Liver (tissue), 3 donors: ENCODE measurements around the gene TP63.

Experiments used
- CTCF ChIP-seq: fragments of 150-350 bp; IDR thresholded peaks from 2 replicates; pipeline ENCODE4 v1.5.1; 2017; ENCODE audit warnings: improper control_type of control experiment, low read depth, low read length; ENCODE audit not compliant: missing input control
- EGR1 ChIP-seq, 2 donors: IDR thresholded peaks; 2 replicates each; pipeline ENCODE4 v1.6.1; 2016 to 2018; ENCODE audit warnings: antibody characterized with exemption in 2 of 2, low read depth in 2 of 2
- MAX ChIP-seq: IDR thresholded peaks from 2 replicates; pipeline ENCODE4 v1.6.1; 2016; ENCODE audit warnings: antibody characterized with exemption
- REST ChIP-seq: IDR thresholded peaks from 2 replicates; pipeline ENCODE4 v1.6.1; 2016; ENCODE audit warnings: antibody characterized with exemption, mild to moderate bottlenecking
- RXRA ChIP-seq, 2 donors: IDR thresholded peaks; 2 replicates each; pipeline ENCODE4 v1.6.1; 2017 to 2018; ENCODE audit warnings: antibody characterized with exemption in 2 of 2, mild to moderate bottlenecking in 1 of 2
- donor health status: healthy.
- donor health status: healthy.

- TF ChIP-seq RXRA (IDR thresholded peaks at IDR 0.05) (no peak), REST (no peak), CTCF (no peak), EGR1 (IDR thresholded peaks at IDR 0.05; ENCODE audit: low read depth in 2 of 2) (no peak), MAX (no peak)
Measured at GRCh38 chr3:189702066-189702646, 71.0 kb downstream of the TP63 start.
